HepG2 (cell line): Measurements from ENCODE around the gene HEXIM1. TPM values are rescaled to one million over a fixed set of nuclear protein-coding genes. Genes with fewer than 3 reads are reported as not detected.

Experiments used
- ADNP ChIP-seq: sonication (generic); formaldehyde crosslinking; IDR thresholded peaks from 2 replicates; pipeline ENCODE4 v1.4.0; 2020; ENCODE audit warnings: missing genetic modification reagents
- ARNT2 ChIP-seq: sonication (generic); formaldehyde crosslinking; IDR thresholded peaks from 2 replicates; pipeline ENCODE4 v1.8.0; 2022; ENCODE audit warnings: mild to moderate bottlenecking, low read depth, missing genetic modification reagents, moderate library complexity
- ATF7-NPFF ChIP-seq: sonication (generic); formaldehyde crosslinking; IDR thresholded peaks from 2 replicates; pipeline ENCODE4 v1.8.1; 2023; ENCODE audit warnings: mild to moderate bottlenecking, low read depth, missing genetic modification reagents, moderate library complexity
- CBX5 ChIP-seq: sonication (generic); formaldehyde crosslinking; IDR thresholded peaks from 2 replicates; pipeline ENCODE4 v1.4.0; 2020; ENCODE audit warnings: missing genetic modification reagents, borderline replicate concordance
- CCDC6 ChIP-seq: sonication (generic); formaldehyde crosslinking; IDR thresholded peaks from 2 replicates; pipeline ENCODE4 v1.8.1; 2022; ENCODE audit warnings: mild to moderate bottlenecking, missing genetic modification reagents, moderate library complexity
- ETS1 ChIP-seq: sonication (generic); formaldehyde crosslinking; IDR thresholded peaks from 2 replicates; pipeline ENCODE4 v1.4.0; 2020; ENCODE audit warnings: missing genetic modification reagents
- HCFC1 ChIP-seq: fragments of 150-350 bp; IDR thresholded peaks from 2 replicates; pipeline ENCODE4 v1.6.1; 2014; ENCODE audit warnings: low read depth, low read length
- HMG20A ChIP-seq: IDR thresholded peaks from 2 replicates; pipeline ENCODE4 v1.6.1; 2016; ENCODE audit warnings: borderline replicate concordance
- HNF4A ChIP-seq: sonication (generic); formaldehyde crosslinking; IDR thresholded peaks from 2 replicates; pipeline ENCODE4 v1.4.0; 2020; ENCODE audit warnings: missing genetic modification reagents
- KLF13 ChIP-seq: sonication (generic); formaldehyde crosslinking; IDR thresholded peaks from 2 replicates; pipeline ENCODE4 v1.4.0; 2020; ENCODE audit warnings: mild to moderate bottlenecking, missing genetic modification reagents
- MEIS1 ChIP-seq: sonication (generic); formaldehyde crosslinking; IDR thresholded peaks from 2 replicates; pipeline ENCODE4 v1.9.0; 2021; ENCODE audit warnings: mild to moderate bottlenecking, missing genetic modification reagents, moderate library complexity, borderline replicate concordance
- NKX3-1 ChIP-seq: sonication (generic); formaldehyde crosslinking; IDR thresholded peaks from 2 replicates; pipeline ENCODE4 v1.5.0; 2020; ENCODE audit warnings: missing genetic modification reagents
- PAF1 ChIP-seq: IDR thresholded peaks from 2 replicates; pipeline ENCODE4 v1.6.1; 2016; ENCODE audit warnings: missing genetic modification reagents, missing compliant biosample characterization
- RAD51 ChIP-seq: fragments of 450-650 bp; IDR thresholded peaks from 2 replicates; pipeline ENCODE4 v1.6.1; 2016; ENCODE audit warnings: borderline replicate concordance
- SIN3B ChIP-seq: fragments of 150-350 bp; IDR thresholded peaks from 2 replicates; pipeline ENCODE4 v1.6.1; 2014; ENCODE audit warnings: low read length
- XRCC5 ChIP-seq: fragments of 200-400 bp; formaldehyde crosslinking; optimal IDR thresholded peaks from 2 replicates; pipeline ENCODE3; 2017; ENCODE audit warnings: mild to moderate bottlenecking, low read length
- ZBTB34 ChIP-seq: sonication (generic); formaldehyde crosslinking; IDR thresholded peaks from 2 replicates; pipeline ENCODE4 v1.8.0; 2022; ENCODE audit warnings: mild to moderate bottlenecking, missing genetic modification reagents
- ZBTB8A ChIP-seq: sonication (generic); formaldehyde crosslinking; IDR thresholded peaks from 2 replicates; pipeline ENCODE4 v1.4.0; 2020; ENCODE audit warnings: mild to moderate bottlenecking, low read depth, missing genetic modification reagents, borderline replicate concordance
- ZNF235 ChIP-seq: sonication (generic); formaldehyde crosslinking; IDR thresholded peaks from 2 replicates; pipeline ENCODE4 v1.8.1; 2023; ENCODE audit warnings: mild to moderate bottlenecking, missing genetic modification reagents, borderline replicate concordance
- ZNF574 ChIP-seq: sonication (generic); formaldehyde crosslinking; IDR thresholded peaks from 2 replicates; pipeline ENCODE4 v1.4.0; 2020; ENCODE audit warnings: missing genetic modification reagents
- ZNF639 ChIP-seq: conservative IDR thresholded peaks from 2 replicates; pipeline ENCODE4 v1.6.1; 2018; ENCODE audit warnings: missing genetic modification reagents
- polyA plus RNA-seq, 8 experiments: library from polyadenylated mRNA; depleted of rRNA in 3 of 8; stranded (reverse) in 7 of 8; unstranded in 1 of 8; fragments of >200 nt; fragmentation: Illumina TruSeq in 4 of 8; extraction: Trizol in 4 of 8; gene quantifications; 2 replicates each; pipeline versions ENCODE4 v1.2.1 to v1.2.3, GENCODE V29; 2011 to 2016; ENCODE audit warnings: low read depth in 4 of 8, missing spikeins in 1 of 8, mixed read lengths in 1 of 8; ENCODE audit not compliant: insufficient read depth in 1 of 8
- total RNA-seq, 5 experiments: library from RNA; depleted of rRNA; stranded (reverse); fragments of >200 nt; fragmentation: Illumina TruSeq; extraction: Trizol; gene quantifications; 2 replicates each; pipeline ENCODE4 v1.2.3, GENCODE V29; 2016; ENCODE audit warnings: low read depth in 1 of 5
- TF ChIP-seq, protein P1 (sequence below): sonication (generic); formaldehyde crosslinking; IDR thresholded peaks from 2 replicates; pipeline ENCODE4 v1.4.0; 2020; ENCODE audit warnings: mild to moderate bottlenecking, low read depth, missing genetic modification reagents

HEXIM1 gene
- total and polyA plus RNA-seq, 2 of the 13 experiments (the other 11 are each of a cell fraction or from before 2014, with no cell fraction given), result 10.5 to 16.6 TPM

- no peak; the same call in 1 of the 2 replicates for TF ChIP-seq HMG20A (CRISPR knock-in tag)
- peak; percentile 56; the same call in 1 of the 2 replicates for TF ChIP-seq MEIS1 (CRISPR knock-in tag)
- TF ChIP-seq ZNF235 (CRISPR knock-in tag), result peak; percentile 68; the same call in 1 of the 2 replicates
- TF ChIP-seq HNF4A (CRISPR knock-in tag), result peak; percentile 34
- peak; percentile 95; the same call in 1 of the 2 replicates for TF ChIP-seq KLF13 (CRISPR knock-in tag)
- TF ChIP-seq ETS1 (CRISPR knock-in tag), result no peak
- TF ChIP-seq RAD51, result no peak
- TF ChIP-seq ADNP, result no peak
- TF ChIP-seq XRCC5, result no peak
- peak; percentile 93; the same call in 1 of the 2 replicates for TF ChIP-seq CBX5
- TF ChIP-seq HCFC1, result peak; percentile 91
- TF ChIP-seq PAF1 (CRISPR knock-in tag), result no peak
- no peak; the same call in 1 of the 2 replicates for TF ChIP-seq ZBTB34
- TF ChIP-seq ZNF574 (CRISPR knock-in tag), result peak; percentile 83
- TF ChIP-seq CCDC6 (CRISPR knock-in tag), result no peak; the same call in 1 of the 2 replicates
- TF ChIP-seq, protein P1, sequence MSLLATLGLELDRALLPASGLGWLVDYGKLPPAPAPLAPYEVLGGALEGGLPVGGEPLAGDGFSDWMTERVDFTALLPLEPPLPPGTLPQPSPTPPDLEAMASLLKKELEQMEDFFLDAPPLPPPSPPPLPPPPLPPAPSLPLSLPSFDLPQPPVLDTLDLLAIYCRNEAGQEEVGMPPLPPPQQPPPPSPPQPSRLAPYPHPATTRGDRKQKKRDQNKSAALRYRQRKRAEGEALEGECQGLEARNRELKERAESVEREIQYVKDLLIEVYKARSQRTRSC (CRISPR knock-in tag), result peak; percentile 65; the same call in 1 of the 2 replicates
- 0 out of 2 replicates have a peak, but pooled peaks have one; percentile 10 for TF ChIP-seq ZNF639 (CRISPR knock-in tag)
- peak; percentile 85; the same call in 1 of the 2 replicates for TF ChIP-seq NKX3-1 (CRISPR knock-in tag)
- peak; percentile 34 for TF ChIP-seq SIN3B
- peak; percentile 90; the same call in 1 of the 2 replicates for TF ChIP-seq ARNT2 (CRISPR knock-in tag)
- TF ChIP-seq ZBTB8A (CRISPR knock-in tag), result no peak
- peak; percentile 97 for TF ChIP-seq ATF7-NPFF (CRISPR knock-in tag)
Measured at GRCh38 chr17:45148183-45149036, at the start of gene HEXIM1 (continued).
